ENCODE measurements around the gene TGM6.

The TGM6 gene

GRCh38 chr20:2337142-2337541 lies 43.6 kb upstream of the TGM6 start:
- no peak for TF ChIP-seq CTCF (IDR thresholded peaks at IDR 0.05; ENCODE audit: low read depth, low read length)
- no peak for DNase-seq (ENCODE audit: extremely low read depth, low read depth)

- TF ChIP-seq CTCF (IDR thresholded peaks at IDR 0.05; ENCODE audit: low read depth, low read length): no peak
- DNase-seq (ENCODE audit: extremely low read depth, low read depth): no peak
Measured at GRCh38 chr20:2338411-2339066, 42.2 kb upstream of the TGM6 start.

- DNase-seq (ENCODE audit: extremely low read depth, low read depth): no peak
- TF ChIP-seq CTCF (IDR thresholded peaks at IDR 0.05; ENCODE audit: low read depth, low read length): no peak
Measured at GRCh38 chr20:2340136-2340535, 40.6 kb upstream of the TGM6 start.

GRCh38 chr20:2340823-2341222 lies 39.9 kb upstream of the TGM6 start:
- TF ChIP-seq CTCF (IDR thresholded peaks at IDR 0.05; ENCODE audit: low read depth, low read length): no peak
- DNase-seq (ENCODE audit: extremely low read depth, low read depth): no peak

GRCh38 chr20:2341336-2341735 lies 39.4 kb upstream of the TGM6 start:
- no peak for TF ChIP-seq CTCF (IDR thresholded peaks at IDR 0.05; ENCODE audit: low read depth, low read length)
- no peak for DNase-seq (ENCODE audit: extremely low read depth, low read depth)

GRCh38 chr20:2342243-2342642 lies 38.5 kb upstream of the TGM6 start:
- TF ChIP-seq CTCF (IDR thresholded peaks at IDR 0.05; ENCODE audit: low read depth, low read length): no peak

GRCh38 chr20:2346188-2346587 lies 34.5 kb upstream of the TGM6 start:
- no peak for TF ChIP-seq CTCF (IDR thresholded peaks at IDR 0.05; ENCODE audit: low read depth, low read length)
- DNase-seq (ENCODE audit: extremely low read depth, low read depth): no peak

More at GRCh38 chr20:2342243-2342642, 38.5 kb upstream of the TGM6 start:
- DNase-seq (ENCODE audit: extremely low read depth, low read depth): no peak
